ENCODE results near the gene TMEM232. TPM values are rescaled to one million over a fixed set of nuclear protein-coding genes. Genes with fewer than 3 reads are reported as not detected.

TMEM232 gene
- total and polyA plus RNA-seq, 2 experiments from 2014 or later: 1.3 to 1.9 TPM

- Histone ChIP-seq H3K4me1 (ENCODE audit: insufficient read depth) (no peaks in the 10 kb centered on the region), H2AFZ (peak overlapping the region; percentile 83; the same call in 1 of the 2 replicates), H3K79me2 (replicated peaks; ENCODE audit: insufficient read depth) (no peaks in the 10 kb centered on the region), H4K20me1 (replicated peaks; ENCODE audit: insufficient read depth) (no peaks in the 10 kb centered on the region), H3K4me3 (no peak overlapping the region), H3K9me2 (ENCODE audit: insufficient read depth) (no peaks in the 10 kb centered on the region), H3K27me3 (ENCODE audit: insufficient read depth) (no peaks in the 10 kb centered on the region), H3K27ac (ENCODE audit: low read depth) (no peak overlapping the region), H3K4me2 (no peak overlapping the region), H3F3A (replicated peaks; ENCODE audit: low read depth) (no peaks in the 10 kb centered on the region), H3K36me3 (ENCODE audit: insufficient read depth) (no peaks in the 10 kb centered on the region)
- Mint-ChIP-seq H3K27me3 (ENCODE audit: insufficient read depth, low read depth, poor library complexity) (no peaks in the 10 kb centered on the region), H3K36me3 (ENCODE audit: low read depth) (no peaks in the 10 kb centered on the region), H3K4me1 (peaks cover 6% of the 10 kb centered on the region; the same call in 2 of the 3 replicates), H3K4me3 (no peak overlapping the region), H3K27ac (no peak overlapping the region), H3K9me3 (no peaks in the 10 kb centered on the region; the same call in 1 of the 3 replicates)
- DNase-seq (ENCODE audit: low spot score): no peak
- TF ChIP-seq NANOG (IDR thresholded peaks at IDR 0.05; ENCODE audit: borderline replicate concordance) (no peak), CTCF (conservative IDR thresholded peaks at IDR 0.05; ENCODE audit: low read depth in 2 of 2) (no peak), ZNF331 (CRISPR knock-in tag; IDR thresholded peaks at IDR 0.05; ENCODE audit: low read depth) (no peak), POLR2AphosphoS5 (IDR thresholded peaks at IDR 0.05; ENCODE audit: low read depth) (no peak), CREB1 (CRISPR knock-in tag; IDR thresholded peaks at IDR 0.05; ENCODE audit: low read depth) (no peak), JUNB (IDR thresholded peaks at IDR 0.05; ENCODE audit: unreplicated experiment) (no peak), ZNF114 (CRISPR knock-in tag; IDR thresholded peaks at IDR 0.05) (no peak), ZNF462 (CRISPR knock-in tag; IDR thresholded peaks at IDR 0.05) (no peak), STAT1 (IDR thresholded peaks at IDR 0.05; ENCODE audit: unreplicated experiment) (no peak), EZH2 (IDR thresholded peaks at IDR 0.05; ENCODE audit: low read depth, unreplicated experiment) (no peak), EZH2phosphoT487 (IDR thresholded peaks at IDR 0.05; ENCODE audit: unreplicated experiment) (no peak), ETS1 (IDR thresholded peaks at IDR 0.05) (no peak), REST (IDR thresholded peaks at IDR 0.05; ENCODE audit: unreplicated experiment) (no peak)
- ATAC-seq: no peak
Observed at GRCh38 chr5:110651507-110651906, 75.0 kb downstream of the TMEM232 start.
